Activated B cell treated with CpG ODN at 0.5 μM for 24 hours (primary cell): ENCODE results near the gene HDAC4. TPM values are rescaled to one million over a fixed set of nuclear protein-coding genes. Genes with fewer than 3 reads are reported as not detected.

ENCODE experiments used
- ATAC-seq: fragments of 200-7000 bp; cut with Tn5 transposase; one replicate; pipeline ENCODE4 v1.10.0; 2021; ENCODE audit warnings: low read depth, mild to moderate bottlenecking, moderate library complexity
- CTCF ChIA-PET: fragments of 350-600 bp; sonication (Branson Sonifier 250); formaldehyde crosslinking; loops from one replicate; lab custom pipeline; 2021; ENCODE audit warnings: antibody characterized with exemption; lab: Charles Lee
- POLR2A ChIA-PET: fragments of 350-600 bp; sonication (Branson Sonifier 250); formaldehyde crosslinking; loops from one replicate; lab custom pipeline; 2021; ENCODE audit warnings: antibody characterized with exemption; lab: Charles Lee
- DNase-seq: peaks from one replicate; pipeline ENCODE4 v3.0.0; 2022
- H3K27ac Mint-ChIP-seq: one replicate; pipeline ENCODE4 v1.8.0; 2020; ENCODE audit warnings: mixed read lengths
- H3K27me3 Mint-ChIP-seq: one replicate; pipeline ENCODE4 v1.8.0; 2021; ENCODE audit warnings: mixed read lengths
- H3K36me3 Mint-ChIP-seq: one replicate; pipeline ENCODE4 v1.8.0; 2021; ENCODE audit warnings: low read depth, mixed read lengths
- H3K4me1 Mint-ChIP-seq: one replicate; pipeline ENCODE4 v1.8.0; 2021; ENCODE audit warnings: mixed read lengths
- H3K4me3 Mint-ChIP-seq: one replicate; pipeline ENCODE4 v1.8.0; 2020; ENCODE audit warnings: mild to moderate bottlenecking, mixed read lengths
- H3K9me3 Mint-ChIP-seq: one replicate; pipeline ENCODE4 v1.8.0; 2020; ENCODE audit warnings: mixed read lengths
- intact Hi-C: fragments of 100-400 bp; cut with micrococcal nuclease; formaldehyde crosslinking; loops from one replicate; pipeline ENCODE4 v1.15.1; 2024
- total RNA-seq: library from RNA; stranded (reverse); gene quantifications from 2 replicates; pipeline ENCODE4 v1.2.3, GENCODE V29; 2022
- TF ChIP-seq, protein P1 (sequence below): fragments of 200-600 bp; IDR thresholded peaks from one replicate; pipeline ENCODE4 v1.8.0; 2022; ENCODE audit warnings: antibody characterized with exemption, mild to moderate bottlenecking

HDAC4 gene
- total RNA-seq, 1 donor from 2014 or later: 31.9 TPM

DNA sequence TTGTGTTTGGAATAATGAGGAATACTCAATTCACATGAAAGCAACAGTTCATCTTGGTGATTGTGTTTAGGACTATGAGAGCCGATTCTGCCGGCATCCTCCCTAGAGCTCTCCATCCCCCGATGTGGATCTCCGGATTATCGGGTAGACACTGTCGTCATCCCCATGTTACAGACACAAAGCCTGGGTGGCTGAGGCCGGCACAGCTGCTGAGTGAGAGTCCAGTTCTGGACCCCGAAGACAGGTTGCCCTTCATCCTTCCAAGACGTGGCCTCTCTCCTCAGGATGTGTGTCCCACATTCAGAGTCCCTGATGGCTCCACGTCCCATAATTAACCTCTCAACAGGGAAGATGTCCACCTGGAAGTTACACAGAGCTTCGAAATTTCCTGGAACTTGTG, 129.3 kb downstream of the HDAC4 start:
- no peak overlapping the region for H3K4me3 Mint-ChIP-seq
- intact Hi-C loops: no loop called here
- H3K4me1 Mint-ChIP-seq: peaks cover 50% of the 10 kb centered on the region
- CTCF ChIA-PET: interaction anchor here (1.2 kb wide), 1 partner anchor 129 kb away, joined by 4 read pairs; the partner anchor contains the start of gene HDAC4
- DNase-seq (no peak), ATAC-seq (no peak)
- H3K27me3 Mint-ChIP-seq: peaks cover 60% of the 10 kb centered on the region
- TF ChIP-seq, protein P1, sequence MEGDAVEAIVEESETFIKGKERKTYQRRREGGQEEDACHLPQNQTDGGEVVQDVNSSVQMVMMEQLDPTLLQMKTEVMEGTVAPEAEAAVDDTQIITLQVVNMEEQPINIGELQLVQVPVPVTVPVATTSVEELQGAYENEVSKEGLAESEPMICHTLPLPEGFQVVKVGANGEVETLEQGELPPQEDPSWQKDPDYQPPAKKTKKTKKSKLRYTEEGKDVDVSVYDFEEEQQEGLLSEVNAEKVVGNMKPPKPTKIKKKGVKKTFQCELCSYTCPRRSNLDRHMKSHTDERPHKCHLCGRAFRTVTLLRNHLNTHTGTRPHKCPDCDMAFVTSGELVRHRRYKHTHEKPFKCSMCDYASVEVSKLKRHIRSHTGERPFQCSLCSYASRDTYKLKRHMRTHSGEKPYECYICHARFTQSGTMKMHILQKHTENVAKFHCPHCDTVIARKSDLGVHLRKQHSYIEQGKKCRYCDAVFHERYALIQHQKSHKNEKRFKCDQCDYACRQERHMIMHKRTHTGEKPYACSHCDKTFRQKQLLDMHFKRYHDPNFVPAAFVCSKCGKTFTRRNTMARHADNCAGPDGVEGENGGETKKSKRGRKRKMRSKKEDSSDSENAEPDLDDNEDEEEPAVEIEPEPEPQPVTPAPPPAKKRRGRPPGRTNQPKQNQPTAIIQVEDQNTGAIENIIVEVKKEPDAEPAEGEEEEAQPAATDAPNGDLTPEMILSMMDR: no peak
- H3K9me3 Mint-ChIP-seq: no peaks in the 10 kb centered on the region
- POLR2A ChIA-PET: no interaction called here
- H3K27ac Mint-ChIP-seq: no peak overlapping the region
- no peaks in the 10 kb centered on the region for H3K36me3 Mint-ChIP-seq

DNA sequence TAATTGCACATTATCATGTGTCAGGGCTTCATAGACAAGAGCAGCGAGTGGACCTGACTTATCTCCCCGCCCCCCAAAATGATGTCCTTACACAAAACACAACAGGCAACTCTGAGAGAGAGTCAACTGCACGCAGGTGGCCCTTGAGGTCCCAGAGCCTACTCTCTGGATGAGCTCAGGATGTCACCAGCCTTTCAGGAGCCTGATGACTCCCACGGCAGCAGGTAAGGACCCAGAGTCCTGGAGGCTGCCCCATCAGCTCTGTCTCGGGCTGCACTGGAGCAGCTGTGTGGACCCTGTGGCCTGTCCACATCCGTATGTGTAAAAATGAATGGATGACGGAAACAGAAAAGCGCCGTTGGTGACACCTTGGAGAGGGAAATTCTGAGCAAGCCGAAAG, 130.9 kb downstream of the HDAC4 start:
- peaks cover 55% of the 10 kb centered on the region for H3K4me1 Mint-ChIP-seq
- no peak overlapping the region for H3K27ac Mint-ChIP-seq

DNA sequence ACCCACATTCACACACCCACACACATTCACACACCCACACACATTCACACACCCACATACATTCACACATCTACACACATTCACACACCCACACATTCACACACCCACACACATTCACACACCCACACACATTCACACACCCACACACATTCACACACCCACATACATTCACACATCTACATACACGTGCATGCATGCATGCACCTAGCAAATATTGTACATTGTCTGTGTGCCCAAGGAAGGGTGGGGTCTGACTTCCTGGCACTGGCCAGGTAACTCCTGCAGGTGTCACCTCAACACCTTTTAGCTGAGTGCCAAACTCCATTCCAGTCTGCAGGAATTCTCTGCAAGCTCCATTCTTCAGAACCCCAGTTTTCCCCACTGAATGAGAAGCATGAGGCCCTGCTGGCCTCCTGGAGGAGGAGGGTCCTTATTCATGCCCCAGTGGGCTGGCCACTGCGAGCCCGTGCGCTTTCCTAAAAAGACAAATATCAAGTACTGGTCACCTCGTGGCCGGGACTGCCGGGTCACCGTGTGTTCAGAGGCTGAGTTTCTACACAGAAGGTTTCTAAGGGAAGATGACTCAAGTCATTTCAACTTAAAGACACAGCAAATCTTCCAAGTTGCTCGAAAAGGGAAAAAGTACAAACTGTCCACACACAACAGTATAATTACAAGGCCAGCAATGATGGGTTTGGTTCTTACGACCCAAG, 131.5 kb downstream of the HDAC4 start:
- no peaks in the 10 kb centered on the region for H3K9me3 Mint-ChIP-seq
- no peak overlapping the region for H3K27ac Mint-ChIP-seq
- no peak for ATAC-seq

More for the DNA sequence above, 130.9 kb downstream of the HDAC4 start:
- DNase-seq: no peak
- intact Hi-C loops: loop anchor here (5.0 kb wide), 1 partner anchor 32 kb away; no protein-coding TSS in a partner anchor
- TF ChIP-seq, protein P1: no peak
- CTCF ChIA-PET: no interaction called here
- Mint-ChIP-seq H3K36me3 (no peaks in the 10 kb centered on the region), H3K4me3 (no peak overlapping the region), H3K27me3 (peaks cover 61% of the 10 kb centered on the region), H3K9me3 (no peaks in the 10 kb centered on the region)
- POLR2A ChIA-PET: no interaction called here
- no peak for ATAC-seq

DNA sequence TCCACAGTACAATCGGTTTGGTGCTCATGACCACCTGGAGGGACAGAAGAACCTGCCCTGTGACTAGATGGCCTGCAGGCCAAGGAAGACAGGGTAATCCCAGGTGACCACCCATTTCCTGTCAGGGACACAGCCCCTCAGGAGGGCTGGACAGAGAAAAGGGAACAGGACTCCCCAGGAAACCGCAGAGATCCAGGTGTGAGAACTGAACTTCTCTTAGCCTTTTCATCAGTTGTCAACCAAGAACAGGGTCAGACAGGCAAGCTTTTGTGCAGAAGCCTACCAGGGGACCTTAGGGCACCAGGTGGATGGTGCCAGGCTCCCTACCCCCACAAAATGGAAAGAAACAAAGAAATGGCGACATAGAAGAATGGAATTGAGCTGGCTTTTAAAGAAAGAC, 132.3 kb downstream of the HDAC4 start:
- peaks cover 56% of the 10 kb centered on the region for H3K4me1 Mint-ChIP-seq
- TF ChIP-seq, protein P1: no peak
- no peak for DNase-seq
- POLR2A ChIA-PET: interaction anchor here (0.7 to 2.1 kb wide), 3 partner anchors 17 to 133 kb away, joined by 3 to 14 read pairs (median 4); partner anchors contain the start of gene HDAC4
- no peak for ATAC-seq
- no peaks in the 10 kb centered on the region for H3K9me3 Mint-ChIP-seq
- CTCF ChIA-PET: interaction anchor here (1.2 to 2.9 kb wide), 3 partner anchors 36 to 129 kb away, joined by 3 to 25 read pairs (median 10); no protein-coding TSS in a partner anchor
- intact Hi-C loops: loop anchor here (5.0 kb wide), 1 partner anchor 34 kb away; no protein-coding TSS in a partner anchor
- H3K36me3 Mint-ChIP-seq: no peaks in the 10 kb centered on the region
- H3K27ac Mint-ChIP-seq: no peak overlapping the region
- no peak overlapping the region for H3K4me3 Mint-ChIP-seq
- H3K27me3 Mint-ChIP-seq: peaks cover 55% of the 10 kb centered on the region

More for the DNA sequence above, 131.5 kb downstream of the HDAC4 start:
- TF ChIP-seq, protein P1: no peak
- POLR2A ChIA-PET: interaction anchor here (0.7 to 1.1 kb wide), 2 partner anchors 16 to 103 kb away, joined by 3 to 4 read pairs; no protein-coding TSS in a partner anchor
- CTCF ChIA-PET: interaction anchor here (2.9 kb wide), 1 partner anchor 129 kb away, joined by 25 read pairs; no protein-coding TSS in a partner anchor
- DNase-seq: no peak
- peaks cover 57% of the 10 kb centered on the region for H3K4me1 Mint-ChIP-seq
- H3K27me3 Mint-ChIP-seq: peaks cover 62% of the 10 kb centered on the region
- intact Hi-C loops: loop anchor here (5.0 kb wide), 1 partner anchor 33 kb away; no protein-coding TSS in a partner anchor
- no peak overlapping the region for H3K4me3 Mint-ChIP-seq
- no peaks in the 10 kb centered on the region for H3K36me3 Mint-ChIP-seq

DNA sequence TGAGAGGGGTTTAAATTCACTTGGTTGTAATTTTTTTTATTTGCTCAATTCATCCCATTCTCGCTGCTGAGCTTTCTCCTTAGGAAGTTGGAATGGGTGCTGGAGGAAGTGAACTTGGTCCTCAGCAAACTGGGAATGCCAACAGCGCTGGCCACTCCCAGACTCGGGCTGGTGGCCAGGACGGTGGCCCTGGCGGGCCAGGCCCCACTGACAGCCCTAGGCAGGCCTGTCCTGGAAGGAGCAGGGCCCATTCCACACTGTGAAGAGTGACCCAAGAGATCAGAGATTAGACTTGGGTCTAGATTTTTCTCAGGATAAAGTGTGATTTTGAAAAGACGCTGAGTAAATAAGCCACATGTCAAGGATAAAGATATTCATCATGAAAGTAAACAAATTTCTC, 132.7 kb downstream of the HDAC4 start:
- DNase-seq (no peak), ATAC-seq (no peak)
- no peak overlapping the region for H3K4me3 Mint-ChIP-seq
- no peak overlapping the region for H3K27ac Mint-ChIP-seq
- ChIA-PET POLR2A (interaction anchor here (0.8 to 2.1 kb wide), 10 partner anchors 17 to 758 kb away, joined by 3 to 14 read pairs (median 3); partner anchors contain the start of gene HDAC4), CTCF (interaction anchor here (1.1 to 2.9 kb wide), 11 partner anchors 13 to 725 kb away, joined by 3 to 25 read pairs (median 5); no protein-coding TSS in a partner anchor)
- TF ChIP-seq, protein P1: no peak
- intact Hi-C loops: loop anchor here (5.0 kb wide), 1 partner anchor 34 kb away; no protein-coding TSS in a partner anchor
- H3K4me1 Mint-ChIP-seq: peaks cover 59% of the 10 kb centered on the region
- H3K27me3 Mint-ChIP-seq: peaks cover 55% of the 10 kb centered on the region
- H3K9me3 Mint-ChIP-seq: no peaks in the 10 kb centered on the region
- no peaks in the 10 kb centered on the region for H3K36me3 Mint-ChIP-seq
